Putamen (tissue), 1 donor: ENCODE data around the gene CCT2.

Experiments
- DNase-seq: peaks from one replicate; pipeline ENCODE4 v3.0.0-alpha.2; 2016; ENCODE audit warnings: low spot score

Gene CCT2

DNA sequence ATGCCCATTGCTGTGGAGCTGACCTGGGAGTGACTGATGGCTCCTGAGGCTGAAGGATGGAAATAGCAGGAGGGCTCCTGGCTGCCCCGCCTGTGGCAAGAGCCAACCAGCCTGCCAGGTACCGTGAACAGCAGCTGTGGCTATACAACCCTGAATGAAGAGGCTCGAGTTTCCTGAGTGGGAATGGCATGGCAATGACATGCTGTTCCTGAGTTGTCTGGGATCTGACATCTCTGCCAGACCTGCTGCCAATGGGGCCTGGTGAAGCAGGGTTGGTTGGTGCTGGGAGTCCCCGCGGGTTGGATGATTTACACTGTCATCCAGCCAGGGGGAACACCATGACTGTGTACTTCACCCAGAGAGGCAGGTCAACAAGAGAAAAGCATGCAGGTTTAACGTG lies 57.3 kb downstream of the CCT2 start:
- no peak for DNase-seq

DNA sequence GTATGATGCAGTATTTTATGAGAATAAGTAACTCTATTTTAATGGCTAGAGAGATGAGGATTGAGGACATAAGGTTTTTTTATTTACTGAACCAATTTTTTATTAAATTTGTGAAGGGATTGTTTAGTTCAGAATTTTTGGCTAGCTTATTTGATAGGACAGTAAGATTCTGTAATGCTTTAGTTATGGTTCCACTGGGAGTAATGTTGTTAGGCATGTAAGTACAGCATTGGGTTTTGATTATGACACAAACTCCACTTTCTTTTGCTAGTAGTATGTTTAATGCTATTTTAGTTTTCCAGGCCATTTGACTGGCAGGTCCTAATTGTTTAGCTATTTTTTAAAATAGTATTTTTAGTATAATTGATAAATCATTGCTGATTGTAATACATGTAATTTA lies 59.3 kb downstream of the CCT2 start:
- no peak for DNase-seq

- DNase-seq = no peak
These were observed 59.8 kb downstream of the CCT2 start for GRCh38 chr12:69645031-69645430.

DNA sequence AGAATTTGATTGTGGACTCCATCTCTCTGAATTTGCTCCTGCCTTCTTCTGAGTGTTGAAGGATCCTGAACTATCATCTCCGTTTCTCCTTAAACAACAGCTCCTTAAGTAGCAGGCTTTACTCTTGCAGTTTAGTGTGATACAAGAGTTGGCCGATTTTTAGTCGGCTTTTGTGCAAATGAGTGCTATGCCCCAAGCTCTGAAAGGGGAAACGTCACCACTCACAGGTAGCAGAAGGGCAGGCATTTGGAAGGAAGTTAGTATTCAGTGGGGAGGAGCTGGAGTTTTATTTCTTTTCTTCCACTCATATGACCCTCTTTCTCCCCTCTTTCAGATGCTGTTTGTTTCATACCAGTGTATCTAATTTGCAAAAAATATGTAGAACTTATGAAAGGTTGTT lies 61.9 kb downstream of the CCT2 start:
- no peak for DNase-seq

DNA sequence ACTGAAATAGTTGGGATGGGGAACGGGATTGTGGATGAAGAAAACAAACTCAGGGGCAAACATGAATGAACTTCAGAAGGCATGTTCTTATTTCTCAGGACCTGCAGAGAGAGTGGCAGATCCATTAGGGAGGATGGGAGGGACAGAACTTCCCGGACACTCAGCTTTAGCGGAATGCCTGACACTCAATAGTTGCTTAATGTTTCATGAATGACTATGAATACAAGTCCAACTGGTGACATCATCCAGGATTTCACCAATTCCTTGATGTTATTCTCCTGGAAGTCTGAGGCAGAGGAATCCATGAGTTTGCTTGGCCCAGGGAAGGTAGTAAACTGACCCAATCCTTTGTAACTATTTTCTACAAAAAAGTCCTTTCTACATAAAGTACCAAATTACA lies 63.2 kb downstream of the CCT2 start:
- DNase-seq = no peak

DNA sequence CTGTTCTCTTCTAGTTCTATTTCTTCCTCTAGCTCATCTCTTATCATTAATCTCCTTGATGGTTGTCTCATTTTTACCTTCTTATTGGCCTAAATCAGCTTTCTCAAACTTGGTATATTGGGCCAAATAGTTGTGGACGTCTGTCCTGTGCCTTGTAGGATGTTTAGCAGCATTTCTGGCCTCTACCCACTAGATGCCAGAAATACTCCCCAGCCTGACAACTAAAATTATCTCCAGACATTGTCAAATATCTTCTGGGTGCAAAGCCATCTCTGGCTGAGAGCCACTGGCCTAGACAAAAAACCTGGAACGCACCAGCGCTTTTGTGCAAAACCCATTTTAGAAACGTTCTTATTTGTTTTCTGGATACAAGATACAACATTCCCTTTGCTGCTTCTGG lies 64.3 kb downstream of the CCT2 start:
- DNase-seq = no peak
